Thymus (tissue), 11 donors: ENCODE data around the gene TLCD5. TPM values are rescaled to one million over a fixed set of nuclear protein-coding genes. Genes with fewer than 3 reads are reported as not detected.

Experiments used
- DNase-seq, 9 donors: peaks; one replicate each; pipeline ENCODE4 v3.0.0-alpha.2; 2013; ENCODE audit warnings: low spot score in 9 of 9, low read depth in 6 of 9, missing footprints in 1 of 9
- H3K27ac ChIP-seq, 2 donors: one replicate each; pipeline ENCODE4 v1.5.1; 2013; ENCODE audit warnings: control low read depth in 1 of 2, low read depth in 1 of 2, low read length in 1 of 2, mild to moderate bottlenecking in 1 of 2, moderate library complexity in 1 of 2
- H3K27me3 ChIP-seq, 2 donors: one replicate each; pipeline ENCODE4 v1.5.1; 2013; ENCODE audit warnings: low read length in 1 of 2; ENCODE audit not compliant: control insufficient read depth in 2 of 2, insufficient read depth in 1 of 2
- H3K36me3 ChIP-seq, 2 donors: one replicate each; pipeline ENCODE4 v1.5.1; 2013; ENCODE audit warnings: low read length in 1 of 2, mild to moderate bottlenecking in 1 of 2, moderate library complexity in 1 of 2; ENCODE audit not compliant: control insufficient read depth in 2 of 2, insufficient read depth in 2 of 2
- H3K4me1 ChIP-seq, 2 donors: one replicate each; pipeline ENCODE4 v1.5.1; 2013; ENCODE audit warnings: low read length in 2 of 2; ENCODE audit not compliant: control insufficient read depth in 2 of 2, insufficient read depth in 2 of 2
- H3K4me3 ChIP-seq, 2 donors: one replicate each; pipeline ENCODE4 v1.5.1; 2013; ENCODE audit warnings: low read length in 2 of 2, control low read depth in 1 of 2, mild to moderate bottlenecking in 1 of 2
- H3K9me3 ChIP-seq, 2 donors: one replicate each; pipeline ENCODE4 v1.5.1; 2013; ENCODE audit warnings: low read length in 1 of 2, mild to moderate bottlenecking in 1 of 2; ENCODE audit not compliant: control insufficient read depth in 2 of 2, insufficient read depth in 1 of 2
- WGBS: extraction: QIAGEN DNeasy Blood & Tissue Kit; methylation state at CpG from one replicate; pipeline ENCODE4 v1.1.7; 2013; 5-methylcytosine and 5-hydroxymethylcytosine counted together
- polyA plus RNA-seq: library from polyadenylated mRNA; stranded (reverse); fragments of 200-250 nt; gene quantifications from one replicate; pipeline ENCODE4 v1.2.3, GENCODE V29; 2013
- total RNA-seq: library from RNA; stranded (reverse); fragments of 120-200 nt; gene quantifications from one replicate; pipeline ENCODE4 v1.2.4, GENCODE V29; 2013
- donor health status: healthy.

Gene TLCD5
- total and polyA plus RNA-seq, 2 donors = 1.1 to 2.1 TPM

DNA sequence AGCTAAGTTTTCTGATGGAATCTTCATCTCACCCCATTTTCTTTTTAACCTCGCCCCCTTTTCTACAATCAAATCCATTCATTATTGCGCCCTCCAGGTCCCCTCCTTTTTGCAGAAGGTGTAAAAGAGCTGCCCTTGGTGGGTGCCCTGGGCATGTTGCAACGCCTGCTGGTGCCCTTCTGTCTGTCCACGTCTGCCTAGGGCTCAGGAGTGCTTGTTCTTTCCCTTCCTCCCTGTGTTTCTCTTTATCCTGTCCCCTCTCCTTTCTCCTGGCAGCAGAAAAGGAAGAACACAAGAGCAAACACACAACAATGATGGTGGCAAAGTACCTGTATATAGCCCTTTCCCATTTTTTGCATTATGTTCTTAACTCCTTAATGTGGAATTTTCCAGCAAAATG, 6.2 kb upstream of the TLCD5 start:
- peaks cover 4 to 24% of the 10 kb centered on the region in 2 donors for H3K27me3 ChIP-seq
- H3K4me1 ChIP-seq = no peaks in the 10 kb centered on the region
- no peaks in the 10 kb centered on the region for H3K9me3 ChIP-seq
- no peak for DNase-seq
- no peak overlapping the region for H3K4me3 ChIP-seq
- no peak overlapping the region for H3K27ac ChIP-seq
- WGBS = 88% methylated on average over 4 of the region's 4 CpGs
- H3K36me3 ChIP-seq = no peaks in the 10 kb centered on the region

DNA sequence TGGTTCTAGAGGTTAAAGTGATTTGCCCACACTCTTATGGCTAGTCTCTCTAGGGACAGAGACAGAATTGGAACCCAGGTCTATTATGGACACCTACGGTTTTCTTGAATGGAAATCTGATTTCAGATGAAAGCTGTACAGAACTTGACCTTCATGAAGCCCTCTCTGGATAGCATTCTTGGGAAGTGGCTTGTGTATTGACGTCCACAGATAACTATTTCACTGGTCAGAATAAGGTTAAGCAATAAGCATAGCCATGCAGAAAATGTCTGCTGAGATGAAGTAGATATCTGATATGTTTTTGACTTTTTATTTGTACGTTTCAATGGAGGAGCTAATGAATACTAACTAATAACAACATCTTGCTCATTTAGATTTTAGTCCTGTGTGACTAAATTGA, 1.1 kb downstream of the TLCD5 start:
- DNase-seq = no peak
- H3K4me1 ChIP-seq = peaks cover 0 to 3% of the 10 kb centered on the region in 2 donors
- no peaks in the 10 kb centered on the region for H3K9me3 ChIP-seq
- peaks cover 23 to 45% of the 10 kb centered on the region in 2 donors for H3K27me3 ChIP-seq
- 65% methylated on average over 3 of the region's 3 CpGs for WGBS
- no peak overlapping the region for H3K27ac ChIP-seq
- H3K4me3 ChIP-seq = no peak overlapping the region
- no peaks in the 10 kb centered on the region for H3K36me3 ChIP-seq

DNA sequence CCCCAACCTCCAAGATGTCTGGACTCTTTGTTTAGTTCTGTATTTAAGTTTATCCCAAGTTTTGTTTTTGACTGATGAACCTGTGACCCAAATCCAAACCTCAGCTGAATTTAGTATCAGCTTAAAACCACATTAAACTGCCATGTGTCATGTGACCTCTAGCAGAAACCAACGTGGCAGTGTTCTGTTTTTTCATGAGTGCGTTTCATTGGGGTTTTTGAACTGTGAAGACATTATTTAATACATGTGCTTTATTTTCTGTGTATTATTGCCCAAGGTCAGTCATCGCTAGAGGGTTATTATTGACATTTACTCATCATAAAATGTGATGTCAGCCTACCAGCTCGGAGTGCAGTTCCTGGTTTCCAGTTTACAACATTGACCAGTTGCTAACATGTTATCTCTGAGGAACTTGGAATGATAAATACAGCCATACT, 1.8 kb downstream of the TLCD5 start:
- no peaks in the 10 kb centered on the region for H3K9me3 ChIP-seq
- H3K4me3 ChIP-seq = no peak overlapping the region
- H3K4me1 ChIP-seq = peaks cover 0 to 3% of the 10 kb centered on the region in 2 donors
- 27% methylated on average over 4 of the region's 4 CpGs for WGBS
- no peak overlapping the region for H3K27ac ChIP-seq
- peaks cover 23 to 47% of the 10 kb centered on the region in 2 donors for H3K27me3 ChIP-seq
- H3K36me3 ChIP-seq = no peaks in the 10 kb centered on the region
- no peak for DNase-seq

DNA sequence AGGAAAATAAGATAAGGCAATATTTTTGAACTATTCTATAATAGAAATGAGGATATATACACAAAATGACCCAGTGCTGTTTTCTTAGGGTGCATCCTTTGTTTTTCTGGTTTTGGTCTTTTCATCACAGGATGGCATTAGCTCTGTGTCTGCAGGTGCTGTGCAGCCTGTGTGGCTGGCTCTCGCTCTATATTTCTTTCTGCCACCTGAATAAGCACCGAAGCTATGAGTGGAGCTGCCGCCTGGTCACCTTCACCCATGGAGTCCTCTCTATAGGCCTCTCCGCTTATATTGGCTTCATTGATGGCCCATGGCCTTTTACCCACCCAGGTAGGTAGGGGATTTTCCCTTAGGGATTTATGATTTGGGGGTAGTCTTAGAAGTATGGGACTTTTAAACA, 2.2 kb downstream of the TLCD5 start:
- Histone ChIP-seq H3K36me3 (no peaks in the 10 kb centered on the region), H3K27ac (no peak overlapping the region), H3K4me3 (no peak overlapping the region), H3K27me3 (peaks cover 23 to 46% of the 10 kb centered on the region in 2 donors), H3K9me3 (no peaks in the 10 kb centered on the region), H3K4me1 (peaks cover 0 to 3% of the 10 kb centered on the region in 2 donors)
- no peak for DNase-seq
- 95% methylated on average over 4 of the region's 4 CpGs for WGBS

DNA sequence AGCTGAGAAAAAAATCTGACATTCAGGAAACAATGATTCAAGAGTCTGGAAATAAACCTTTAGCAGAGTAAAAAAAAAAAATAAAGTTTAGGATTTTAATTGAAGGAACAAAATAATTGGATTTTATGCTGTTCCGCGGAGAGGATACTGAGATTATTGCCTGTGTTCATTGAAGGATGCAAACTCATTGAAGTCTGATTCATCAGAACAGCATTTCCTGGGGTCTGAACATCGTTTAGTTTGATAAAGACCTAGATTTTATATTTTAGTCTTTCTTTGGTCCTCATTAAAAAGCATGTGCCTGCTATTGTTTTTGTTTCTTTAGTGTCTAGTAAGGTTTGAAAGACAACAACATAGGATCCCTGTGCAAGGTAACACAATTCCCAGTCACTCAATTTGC, 4.5 kb downstream of the TLCD5 start:
- DNase-seq = no peak
- Histone ChIP-seq H3K9me3 (no peaks in the 10 kb centered on the region), H3K27ac (no peak overlapping the region), H3K4me1 (peaks cover 0 to 3% of the 10 kb centered on the region in 2 donors), H3K4me3 (no peak overlapping the region), H3K27me3 (peaks cover 20 to 37% of the 10 kb centered on the region in 2 donors), H3K36me3 (no peaks in the 10 kb centered on the region)
- 93% methylated on average over 3 of the region's 3 CpGs for WGBS

DNA sequence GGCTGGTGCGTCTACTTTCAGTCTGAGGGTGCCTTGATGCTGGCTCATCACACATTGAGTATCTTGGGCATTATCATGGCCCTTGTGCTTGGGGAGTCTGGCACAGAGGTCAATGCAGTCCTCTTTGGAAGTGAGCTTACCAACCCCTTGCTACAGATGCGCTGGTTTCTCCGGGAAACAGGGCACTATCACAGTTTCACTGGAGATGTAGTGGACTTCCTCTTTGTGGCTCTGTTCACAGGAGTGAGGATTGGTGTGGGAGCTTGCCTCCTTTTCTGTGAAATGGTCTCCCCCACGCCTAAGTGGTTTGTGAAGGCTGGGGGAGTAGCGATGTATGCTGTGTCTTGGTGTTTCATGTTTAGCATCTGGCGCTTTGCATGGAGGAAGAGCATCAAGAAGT, 4.9 kb downstream of the TLCD5 start:
- no peak overlapping the region for H3K27ac ChIP-seq
- H3K4me3 ChIP-seq = no peak overlapping the region
- H3K9me3 ChIP-seq = no peaks in the 10 kb centered on the region
- no peaks in the 10 kb centered on the region for H3K36me3 ChIP-seq
- peaks cover 20 to 34% of the 10 kb centered on the region in 2 donors for H3K27me3 ChIP-seq
- no peak for DNase-seq
- WGBS = 97% methylated on average over 6 of the region's 6 CpGs
- peaks cover 0 to 3% of the 10 kb centered on the region in 2 donors for H3K4me1 ChIP-seq

DNA sequence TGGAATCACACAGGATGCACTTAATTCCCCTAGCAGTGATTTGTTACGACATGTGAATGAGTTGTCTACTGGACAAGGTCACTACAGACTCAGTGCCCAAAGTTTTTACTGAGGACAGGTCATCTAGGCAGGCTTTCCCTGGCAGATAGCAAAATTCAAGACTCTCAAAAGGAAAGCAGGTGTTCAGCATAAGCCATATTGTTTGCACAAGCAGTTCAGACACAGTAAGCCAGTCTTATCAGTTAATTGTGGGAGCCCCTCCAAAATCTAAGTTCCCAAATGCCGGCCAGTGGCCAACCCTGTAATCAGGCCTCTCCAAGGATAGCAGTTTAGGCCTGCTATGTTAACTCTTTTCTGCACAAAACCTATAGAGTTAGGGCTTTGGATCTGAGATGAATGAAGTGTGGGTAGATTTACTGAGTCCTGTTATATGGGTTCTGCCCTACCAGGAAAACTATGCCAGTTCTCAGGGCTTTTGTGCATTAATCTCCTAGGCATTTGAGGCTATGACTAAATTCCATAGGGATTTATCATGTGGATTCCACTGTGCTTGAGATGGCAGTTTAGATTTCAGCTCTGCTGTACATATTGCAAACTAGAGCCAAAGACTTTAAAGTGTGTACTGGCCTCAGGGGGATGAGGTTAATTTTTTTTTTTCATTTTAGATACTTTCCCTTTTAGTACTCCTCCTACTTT, 6.3 kb downstream of the TLCD5 start:
- H3K27me3 ChIP-seq = peaks cover 23 to 34% of the 10 kb centered on the region in 2 donors
- H3K27ac ChIP-seq = no peak overlapping the region
- no peak overlapping the region for H3K4me3 ChIP-seq
- H3K36me3 ChIP-seq = no peaks in the 10 kb centered on the region
- WGBS = 92% methylated on average over 2 of the region's 2 CpGs
- no peaks in the 10 kb centered on the region for H3K9me3 ChIP-seq
- H3K4me1 ChIP-seq = peaks cover 0 to 4% of the 10 kb centered on the region in 2 donors
- no peak for DNase-seq

DNA sequence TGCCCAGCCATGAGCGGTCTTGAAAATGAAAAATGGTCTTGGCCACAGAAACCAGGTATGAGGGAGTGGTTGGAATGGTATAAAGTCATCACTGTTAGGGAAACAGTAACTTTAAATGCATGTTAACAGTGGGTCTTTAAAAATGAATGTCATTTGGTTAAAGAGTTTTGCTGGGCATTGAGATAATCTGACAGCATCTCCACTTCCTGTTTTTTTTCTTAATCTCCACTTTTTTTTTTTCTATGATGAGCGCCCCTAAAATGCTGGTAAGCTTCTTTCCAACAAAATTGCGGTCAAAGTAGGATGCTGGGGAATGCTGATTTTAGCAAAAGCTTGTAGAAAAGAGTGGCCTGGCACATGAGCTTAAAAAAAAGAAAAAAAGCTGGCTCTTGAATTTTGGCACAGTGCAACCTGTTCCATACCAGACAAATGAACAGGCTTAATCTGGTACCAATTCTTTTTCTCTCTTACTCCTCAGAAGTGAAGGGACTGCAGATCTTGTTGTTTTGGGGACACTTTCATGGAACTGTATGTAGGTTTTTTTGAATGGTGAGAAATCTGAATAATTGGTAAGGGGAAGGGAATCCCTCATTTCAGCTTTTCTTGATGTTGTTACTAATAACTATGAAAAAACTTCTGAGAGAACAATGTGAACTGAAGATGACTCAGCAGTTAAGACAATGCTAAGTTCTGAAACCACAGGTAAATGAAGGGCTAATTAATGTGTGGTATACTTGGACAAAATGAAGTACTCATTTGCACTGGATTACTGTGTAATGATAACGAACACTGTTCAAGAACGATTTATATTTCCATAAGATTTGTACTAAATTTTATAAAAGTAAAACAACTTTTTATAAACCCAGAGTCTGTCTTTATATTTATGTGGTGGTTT, 8.0 kb downstream of the TLCD5 start:
- H3K27me3 ChIP-seq = peaks cover 34 to 43% of the 10 kb centered on the region in 2 donors
- whole genome bisulfite sequencing = 94% methylated on average over 5 of the region's 5 CpGs
- DNase-seq = no peak
- no peak overlapping the region for H3K27ac ChIP-seq
- no peaks in the 10 kb centered on the region for H3K36me3 ChIP-seq
- no peaks in the 10 kb centered on the region for H3K9me3 ChIP-seq
- H3K4me1 ChIP-seq = peaks cover 4 to 8% of the 10 kb centered on the region in 2 donors
- no peak overlapping the region for H3K4me3 ChIP-seq

DNA sequence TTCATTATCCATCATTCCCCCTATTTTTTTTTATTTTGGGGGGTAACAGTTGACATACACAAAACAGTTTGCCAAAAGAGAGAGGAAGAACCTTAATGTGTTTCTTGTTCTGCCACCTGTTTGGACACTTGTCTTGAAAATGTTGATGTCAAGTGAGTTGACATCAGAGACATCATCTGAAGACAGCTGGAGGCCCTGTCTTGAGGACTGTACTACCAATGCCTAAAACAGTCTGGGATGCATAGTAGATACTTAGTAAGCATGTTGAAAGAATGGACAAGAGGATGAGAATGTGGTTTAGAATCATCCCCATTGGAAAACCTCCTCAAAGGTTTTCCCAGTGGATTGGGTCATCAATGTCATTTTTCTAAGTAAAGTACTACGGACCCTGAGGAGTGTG, 8.7 kb downstream of the TLCD5 start:
- no peaks in the 10 kb centered on the region for H3K9me3 ChIP-seq
- no peak overlapping the region for H3K27ac ChIP-seq
- H3K4me1 ChIP-seq = peaks cover 4 to 8% of the 10 kb centered on the region in 2 donors
- no peaks in the 10 kb centered on the region for H3K36me3 ChIP-seq
- no peak for DNase-seq
- H3K4me3 ChIP-seq = no peak overlapping the region
- peaks cover 41 to 50% of the 10 kb centered on the region in 2 donors for H3K27me3 ChIP-seq
- WGBS = 96% methylated on average over 1 of the region's 1 CpG
